Naive thymus-derived CD4-positive, alpha-beta T cell (primary cell): ENCODE measurements around the gene DCTN4. TPM values are rescaled to one million over a fixed set of nuclear protein-coding genes. Genes with fewer than 3 reads are reported as not detected.

Experiments used
- ATAC-seq: fragments of 150-1000 bp; cut with Tn5 transposase; 2 replicates; pipeline ENCODE4 v1.10.0; 2021; ENCODE audit warnings: mild to moderate bottlenecking, moderate library complexity
- CTCF ChIA-PET: fragments of 350-600 bp; sonication (Branson Sonifier 250); formaldehyde crosslinking; loops from one replicate; lab custom pipeline; 2021; ENCODE audit warnings: antibody characterized with exemption; lab: Charles Lee
- POLR2A ChIA-PET: fragments of 350-600 bp; sonication (Branson Sonifier 250); formaldehyde crosslinking; loops from one replicate; lab custom pipeline; 2021; ENCODE audit warnings: antibody characterized with exemption, inconsistent platforms; lab: Charles Lee
- DNase-seq, 9 donors: peaks; one replicate each; pipeline versions ENCODE4 v3.0.0 to v3.0.0-alpha.2; 2020 to 2022; ENCODE audit warnings: mixed read lengths in 1 of 9
- H3K27ac ChIP-seq: one replicate; pipeline ENCODE4 v1.7.0; 2013; ENCODE audit warnings: mild to moderate bottlenecking, low read depth, low read length, moderate library complexity
- H3K27me3 ChIP-seq, 2 donors: one replicate each; pipeline ENCODE4 v1.7.0; 2013; ENCODE audit warnings: low read length in 2 of 2, mild to moderate bottlenecking in 2 of 2, moderate library complexity in 2 of 2; ENCODE audit not compliant: control insufficient read depth in 2 of 2, insufficient read depth in 2 of 2
- H3K36me3 ChIP-seq, 3 experiments: 1 replicate in 2 of 3; 2 replicates in 1 of 3; pipeline ENCODE4 v1.7.0; 2013; ENCODE audit warnings: low read length in 3 of 3, mild to moderate bottlenecking in 3 of 3, moderate library complexity in 1 of 3; ENCODE audit not compliant: insufficient read depth in 3 of 3, control insufficient read depth in 2 of 3
- H3K4me1 ChIP-seq, 2 donors: one replicate each; pipeline ENCODE4 v1.7.0; 2013; ENCODE audit warnings: low read length in 2 of 2, mild to moderate bottlenecking in 2 of 2, moderate library complexity in 1 of 2; ENCODE audit not compliant: control insufficient read depth in 2 of 2, insufficient read depth in 2 of 2
- H3K4me3 ChIP-seq: 2 replicates; pipeline ENCODE4 v1.7.0; 2013; ENCODE audit warnings: mild to moderate bottlenecking, low read length
- H3K9me3 ChIP-seq, 3 experiments: 1 replicate in 2 of 3; 2 replicates in 1 of 3; pipeline ENCODE4 v1.7.0; 2013; ENCODE audit warnings: low read length in 3 of 3; ENCODE audit not compliant: control insufficient read depth in 2 of 3
- H3K27ac Mint-ChIP-seq, 9 donors: one replicate each; pipeline ENCODE4 v1.8.0; 2020 to 2022; ENCODE audit warnings: mixed read lengths in 9 of 9, mild to moderate bottlenecking in 8 of 9, moderate library complexity in 5 of 9, inconsistent platforms in 2 of 9
- H3K27me3 Mint-ChIP-seq, 5 donors: one replicate each; pipeline ENCODE4 v1.8.0; 2021 to 2022; ENCODE audit warnings: mixed read lengths in 5 of 5, mild to moderate bottlenecking in 1 of 5
- H3K36me3 Mint-ChIP-seq, 5 donors: one replicate each; pipeline ENCODE4 v1.8.0; 2020 to 2022; ENCODE audit warnings: mixed read lengths in 5 of 5, mild to moderate bottlenecking in 3 of 5, inconsistent platforms in 1 of 5
- H3K4me1 Mint-ChIP-seq, 7 donors: one replicate each; pipeline ENCODE4 v1.8.0; 2020 to 2022; ENCODE audit warnings: mixed read lengths in 7 of 7, mild to moderate bottlenecking in 3 of 7, inconsistent platforms in 1 of 7
- H3K4me3 Mint-ChIP-seq, 10 donors: one replicate each; pipeline ENCODE4 v1.8.0; 2020 to 2022; ENCODE audit warnings: mild to moderate bottlenecking in 10 of 10, mixed read lengths in 10 of 10, moderate library complexity in 6 of 10, inconsistent platforms in 2 of 10
- H3K9me3 Mint-ChIP-seq, 11 donors: one replicate each; pipeline ENCODE4 v1.8.0; 2020 to 2022; ENCODE audit warnings: mixed read lengths in 11 of 11, mild to moderate bottlenecking in 4 of 11, inconsistent platforms in 1 of 11, moderate library complexity in 1 of 11
- intact Hi-C, 2 donors: fragments of 100-400 bp; cut with micrococcal nuclease; formaldehyde crosslinking; loops; one replicate each; pipeline ENCODE4 v1.15.1; 2023
- polyA plus RNA-seq, 2 donors: library from polyadenylated mRNA; unstranded; fragments of 300-500 nt; fragmentation: Illumina TruSeq; gene quantifications; one replicate each; pipeline ENCODE4 v1.2.3, GENCODE V29; 2021
- total RNA-seq, 6 experiments: library from RNA in 5 of 6; stranded (reverse) in 5 of 6; gene quantifications; 1 replicate in 5 of 6; 2 replicates in 1 of 6; pipeline ENCODE4 v1.2.3 and lab custom pipeline; 2021 to 2026

The DCTN4 gene
- total and polyA plus RNA-seq, 7 experiments from 2014 or later = 9.5 to 88.2 (median 46.8) TPM

GRCh38 chr5:150674341-150674821, 84.4 kb downstream of the DCTN4 start:
- peaks cover 4 to 7% of the 10 kb centered on the region in 2 donors for H3K27me3 ChIP-seq

GRCh38 chr5:150672884-150673275, 85.9 kb downstream of the DCTN4 start:
- H3K27ac Mint-ChIP-seq = no peak overlapping the region
- ChIA-PET CTCF (interaction anchor here (1.0 kb wide), 1 partner anchor 27 kb away, joined by 3 read pairs; the partner anchor contains the start of gene RBM22), POLR2A (no interaction called here)
- H3K4me3 Mint-ChIP-seq = peak overlapping the region in 9 of 10 donors; percentile 83 to 88 (median 85)
- no peak for ATAC-seq
- H3K9me3 Mint-ChIP-seq = no peaks in the 10 kb centered on the region
- H3K4me1 Mint-ChIP-seq = peaks cover 0 to 16% (median 11%) of the 10 kb centered on the region in 7 donors
- intact Hi-C loops = loop anchor here in 1 of 2 donors (2.0 kb wide), 1 partner anchor 28 kb away; the partner anchor contains the start of gene RBM22
- Histone ChIP-seq H3K4me1 (peaks cover 2 to 9% of the 10 kb centered on the region in 2 donors), H3K4me3 (peak overlapping the region; percentile 56), H3K27ac (no peak overlapping the region), H3K27me3 (peaks cover 4 to 7% of the 10 kb centered on the region in 2 donors), H3K9me3 (no peaks in the 10 kb centered on the region), H3K36me3 (no peaks in the 10 kb centered on the region)
- peaks cover 9 to 28% (median 17%) of the 10 kb centered on the region in 5 donors for H3K27me3 Mint-ChIP-seq
- DNase-seq = no peak
- no peaks in the 10 kb centered on the region for H3K36me3 Mint-ChIP-seq

More at GRCh38 chr5:150674341-150674821, 84.4 kb downstream of the DCTN4 start:
- no peaks in the 10 kb centered on the region for H3K9me3 Mint-ChIP-seq
- H3K9me3 ChIP-seq = no peaks in the 10 kb centered on the region
- H3K27me3 Mint-ChIP-seq = peaks cover 9 to 26% (median 17%) of the 10 kb centered on the region in 5 donors
- H3K27ac ChIP-seq = no peak overlapping the region
- H3K4me3 ChIP-seq = no peak overlapping the region
- intact Hi-C loops = no loop called here
- ATAC-seq (no peak), DNase-seq (no peak)
- peaks cover 0 to 16% (median 11%) of the 10 kb centered on the region in 7 donors for H3K4me1 Mint-ChIP-seq
- H3K4me3 Mint-ChIP-seq = no peak overlapping the region
- no peaks in the 10 kb centered on the region for H3K36me3 ChIP-seq
- no peaks in the 10 kb centered on the region for H3K36me3 Mint-ChIP-seq
- ChIA-PET CTCF (no interaction called here), POLR2A (no interaction called here)
- no peak overlapping the region for H3K27ac Mint-ChIP-seq
- H3K4me1 ChIP-seq = peaks cover 2 to 9% of the 10 kb centered on the region in 2 donors

- peaks cover 2 to 9% of the 10 kb centered on the region in 2 donors for H3K4me1 ChIP-seq
- H3K36me3 ChIP-seq = no peaks in the 10 kb centered on the region
- intact Hi-C loops = loop anchor here in 1 of 2 donors (2.0 kb wide), 1 partner anchor 28 kb away; the partner anchor contains the start of gene RBM22
- ChIA-PET POLR2A (interaction anchor here (1.3 kb wide), 1 partner anchor 106 kb away, joined by 3 read pairs; the partner anchor contains the start of gene SMIM3), CTCF (interaction anchor here (0.7 to 1.0 kb wide), 2 partner anchors 28 to 111 kb away, joined by 3 read pairs; partner anchors contain the start of gene RBM22)
- DNase-seq (peak in 4 of 9 donors; percentile 14 to 34 (median 18)), ATAC-seq (peak; percentile 74)
- no peaks in the 10 kb centered on the region for H3K9me3 ChIP-seq
- peak overlapping the region; percentile 81 to 88 (median 84) for H3K4me3 Mint-ChIP-seq
- H3K4me3 ChIP-seq = peak overlapping the region; percentile 56
- no peaks in the 10 kb centered on the region for H3K9me3 Mint-ChIP-seq
- H3K27me3 ChIP-seq = peaks cover 4 to 7% of the 10 kb centered on the region in 2 donors
- H3K27ac ChIP-seq = no peak overlapping the region
- H3K27ac Mint-ChIP-seq = no peak overlapping the region
- H3K36me3 Mint-ChIP-seq = no peaks in the 10 kb centered on the region
- H3K4me1 Mint-ChIP-seq = peaks cover 0 to 16% (median 11%) of the 10 kb centered on the region in 7 donors
- H3K27me3 Mint-ChIP-seq = peaks cover 9 to 28% (median 17%) of the 10 kb centered on the region in 5 donors
Measured at GRCh38 chr5:150672237-150672883, 86.5 kb downstream of the DCTN4 start.

GRCh38 chr5:150671509-150672236, 87.1 kb downstream of the DCTN4 start:
- Histone ChIP-seq H3K4me3 (peak overlapping the region; percentile 56), H3K27me3 (peaks cover 4 to 7% of the 10 kb centered on the region in 2 donors), H3K27ac (no peak overlapping the region), H3K4me1 (peaks cover 2 to 9% of the 10 kb centered on the region in 2 donors), H3K9me3 (no peaks in the 10 kb centered on the region), H3K36me3 (no peaks in the 10 kb centered on the region)
- Mint-ChIP-seq H3K4me1 (peaks cover 0 to 16% (median 11%) of the 10 kb centered on the region in 7 donors), H3K4me3 (peak overlapping the region; percentile 81 to 88 (median 84)), H3K27ac (no peak overlapping the region), H3K9me3 (no peaks in the 10 kb centered on the region), H3K27me3 (peaks cover 9 to 28% (median 17%) of the 10 kb centered on the region in 5 donors), H3K36me3 (no peaks in the 10 kb centered on the region)
- ChIA-PET POLR2A (interaction anchor here (1.3 kb wide), 1 partner anchor 107 kb away, joined by 3 read pairs; the partner anchor contains the start of gene SMIM3), CTCF (interaction anchor here (0.7 to 1.0 kb wide), 2 partner anchors 29 to 110 kb away, joined by 3 read pairs; partner anchors contain the start of gene RBM22)
- DNase-seq (peak in 3 of 9 donors; percentile 12 to 19 (median 18)), ATAC-seq (peak; percentile 56)
- intact Hi-C loops = loop anchor here in 1 of 2 donors (2.0 kb wide), 1 partner anchor 29 kb away; the partner anchor contains the start of gene RBM22

GRCh38 chr5:150670948-150671310, 87.9 kb downstream of the DCTN4 start:
- Histone ChIP-seq H3K4me3 (no peak overlapping the region), H3K9me3 (no peaks in the 10 kb centered on the region), H3K27me3 (peaks cover 4 to 7% of the 10 kb centered on the region in 2 donors), H3K4me1 (peaks cover 2 to 9% of the 10 kb centered on the region in 2 donors), H3K36me3 (no peaks in the 10 kb centered on the region), H3K27ac (no peak overlapping the region)
- no peak for ATAC-seq
- Mint-ChIP-seq H3K9me3 (no peaks in the 10 kb centered on the region), H3K27ac (no peak overlapping the region), H3K4me1 (peaks cover 0 to 16% (median 11%) of the 10 kb centered on the region in 7 donors), H3K36me3 (no peaks in the 10 kb centered on the region), H3K27me3 (peaks cover 9 to 28% (median 17%) of the 10 kb centered on the region in 5 donors), H3K4me3 (peak overlapping the region; percentile 54 to 83 (median 70))
- intact Hi-C loops = no loop called here
- no peak for DNase-seq
- ChIA-PET POLR2A (interaction anchor here (1.3 kb wide), 1 partner anchor 107 kb away, joined by 3 read pairs; the partner anchor contains the start of gene SMIM3), CTCF (no interaction called here)

GRCh38 chr5:150670275-150670947, 88.4 kb downstream of the DCTN4 start:
- POLR2A ChIA-PET = no interaction called here
- peak overlapping the region; percentile 3 to 83 (median 70) for H3K4me3 Mint-ChIP-seq
- no peak for ATAC-seq

More at GRCh38 chr5:150670275-150670947, 88.4 kb downstream of the DCTN4 start:
- peaks cover 4 to 7% of the 10 kb centered on the region in 2 donors for H3K27me3 ChIP-seq
- Mint-ChIP-seq H3K27me3 (peaks cover 9 to 28% (median 17%) of the 10 kb centered on the region in 5 donors), H3K9me3 (no peaks in the 10 kb centered on the region), H3K27ac (peak overlapping the region in 1 of 9 donors; percentile 13), H3K4me1 (peaks cover 0 to 16% (median 11%) of the 10 kb centered on the region in 7 donors), H3K36me3 (no peaks in the 10 kb centered on the region)
- H3K9me3 ChIP-seq = no peaks in the 10 kb centered on the region
- H3K4me3 ChIP-seq = no peak overlapping the region
- H3K36me3 ChIP-seq = no peaks in the 10 kb centered on the region
- peaks cover 2 to 9% of the 10 kb centered on the region in 2 donors for H3K4me1 ChIP-seq
- DNase-seq = no peak
- H3K27ac ChIP-seq = no peak overlapping the region
- CTCF ChIA-PET = no interaction called here
- intact Hi-C loops = no loop called here
